ENCODE results near the gene SCUBE1.

GRCh38 chr22:43288807-43289420 lies 54.3 kb downstream of the SCUBE1 start:
- TF ChIP-seq, protein P1, sequence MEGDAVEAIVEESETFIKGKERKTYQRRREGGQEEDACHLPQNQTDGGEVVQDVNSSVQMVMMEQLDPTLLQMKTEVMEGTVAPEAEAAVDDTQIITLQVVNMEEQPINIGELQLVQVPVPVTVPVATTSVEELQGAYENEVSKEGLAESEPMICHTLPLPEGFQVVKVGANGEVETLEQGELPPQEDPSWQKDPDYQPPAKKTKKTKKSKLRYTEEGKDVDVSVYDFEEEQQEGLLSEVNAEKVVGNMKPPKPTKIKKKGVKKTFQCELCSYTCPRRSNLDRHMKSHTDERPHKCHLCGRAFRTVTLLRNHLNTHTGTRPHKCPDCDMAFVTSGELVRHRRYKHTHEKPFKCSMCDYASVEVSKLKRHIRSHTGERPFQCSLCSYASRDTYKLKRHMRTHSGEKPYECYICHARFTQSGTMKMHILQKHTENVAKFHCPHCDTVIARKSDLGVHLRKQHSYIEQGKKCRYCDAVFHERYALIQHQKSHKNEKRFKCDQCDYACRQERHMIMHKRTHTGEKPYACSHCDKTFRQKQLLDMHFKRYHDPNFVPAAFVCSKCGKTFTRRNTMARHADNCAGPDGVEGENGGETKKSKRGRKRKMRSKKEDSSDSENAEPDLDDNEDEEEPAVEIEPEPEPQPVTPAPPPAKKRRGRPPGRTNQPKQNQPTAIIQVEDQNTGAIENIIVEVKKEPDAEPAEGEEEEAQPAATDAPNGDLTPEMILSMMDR (IDR thresholded peaks at IDR 0.05): no peak
- TF ChIP-seq, protein P2, sequence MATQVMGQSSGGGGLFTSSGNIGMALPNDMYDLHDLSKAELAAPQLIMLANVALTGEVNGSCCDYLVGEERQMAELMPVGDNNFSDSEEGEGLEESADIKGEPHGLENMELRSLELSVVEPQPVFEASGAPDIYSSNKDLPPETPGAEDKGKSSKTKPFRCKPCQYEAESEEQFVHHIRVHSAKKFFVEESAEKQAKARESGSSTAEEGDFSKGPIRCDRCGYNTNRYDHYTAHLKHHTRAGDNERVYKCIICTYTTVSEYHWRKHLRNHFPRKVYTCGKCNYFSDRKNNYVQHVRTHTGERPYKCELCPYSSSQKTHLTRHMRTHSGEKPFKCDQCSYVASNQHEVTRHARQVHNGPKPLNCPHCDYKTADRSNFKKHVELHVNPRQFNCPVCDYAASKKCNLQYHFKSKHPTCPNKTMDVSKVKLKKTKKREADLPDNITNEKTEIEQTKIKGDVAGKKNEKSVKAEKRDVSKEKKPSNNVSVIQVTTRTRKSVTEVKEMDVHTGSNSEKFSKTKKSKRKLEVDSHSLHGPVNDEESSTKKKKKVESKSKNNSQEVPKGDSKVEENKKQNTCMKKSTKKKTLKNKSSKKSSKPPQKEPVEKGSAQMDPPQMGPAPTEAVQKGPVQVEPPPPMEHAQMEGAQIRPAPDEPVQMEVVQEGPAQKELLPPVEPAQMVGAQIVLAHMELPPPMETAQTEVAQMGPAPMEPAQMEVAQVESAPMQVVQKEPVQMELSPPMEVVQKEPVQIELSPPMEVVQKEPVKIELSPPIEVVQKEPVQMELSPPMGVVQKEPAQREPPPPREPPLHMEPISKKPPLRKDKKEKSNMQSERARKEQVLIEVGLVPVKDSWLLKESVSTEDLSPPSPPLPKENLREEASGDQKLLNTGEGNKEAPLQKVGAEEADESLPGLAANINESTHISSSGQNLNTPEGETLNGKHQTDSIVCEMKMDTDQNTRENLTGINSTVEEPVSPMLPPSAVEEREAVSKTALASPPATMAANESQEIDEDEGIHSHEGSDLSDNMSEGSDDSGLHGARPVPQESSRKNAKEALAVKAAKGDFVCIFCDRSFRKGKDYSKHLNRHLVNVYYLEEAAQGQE (IDR thresholded peaks at IDR 0.05; ENCODE audit: insufficient read depth in 1 of 2, low read depth in 2 of 2, low read length in 1 of 2): no peak
